Peyer's patch (tissue), 4 donors: ENCODE measurements around the gene MTUS2.

Source experiments
- CTCF ChIP-seq, 6 experiments: fragments of 450-650 bp in 4 of 6; fragments of 200-600 bp in 2 of 6; sonication (generic) in 1 of 6; IDR thresholded peaks; one replicate each; pipeline ENCODE4 v1.5.1; 2017 to 2019; ENCODE audit warnings: antibody characterized with exemption in 6 of 6, mild to moderate bottlenecking in 3 of 6, moderate library complexity in 1 of 6
- POLR2A ChIP-seq, 2 donors: fragments of 450-650 bp; IDR thresholded peaks; one replicate each; pipeline ENCODE4 v1.5.1; 2017; ENCODE audit warnings: antibody characterized with exemption in 2 of 2, mild to moderate bottlenecking in 2 of 2, moderate library complexity in 2 of 2

GRCh38 chr13:28820099-28821051 lies at the start of gene MTUS2:
- no peak for TF ChIP-seq POLR2A (IDR thresholded peaks at IDR 0.05)
- no peak for TF ChIP-seq CTCF (IDR thresholded peaks at IDR 0.05)
